CD4-positive, CD25-positive, alpha-beta regulatory T cell (primary cell): ENCODE measurements around the gene SH3GL3. TPM values are rescaled to one million over a fixed set of nuclear protein-coding genes. Genes with fewer than 3 reads are reported as not detected.

ENCODE experiments used
- ATAC-seq, 2 donors: fragments of 150-1000 bp; cut with Tn5 transposase; one replicate each; pipeline ENCODE4 v1.10.0; 2021; ENCODE audit warnings: low read depth in 2 of 2, moderate number of reproducible peaks in 2 of 2, moderate library complexity in 1 of 2
- DNase-seq, 3 donors: peaks; one replicate each; pipeline versions ENCODE4 v3.0.0 to v3.0.0-alpha.2; 2012 to 2022; ENCODE audit warnings: mixed read lengths in 1 of 3
- H3K27ac ChIP-seq: one replicate; pipeline ENCODE4 v1.7.0; 2013; ENCODE audit warnings: mild to moderate bottlenecking, low read length; ENCODE audit not compliant: insufficient read depth, poor library complexity, severe bottlenecking
- H3K27me3 ChIP-seq: one replicate; pipeline ENCODE4 v1.7.0; 2013; ENCODE audit warnings: low read length; ENCODE audit not compliant: control insufficient read depth, insufficient read depth
- H3K36me3 ChIP-seq: one replicate; pipeline ENCODE4 v1.7.0; 2013; ENCODE audit warnings: mild to moderate bottlenecking, low read length, moderate library complexity; ENCODE audit not compliant: control insufficient read depth, insufficient read depth
- H3K4me1 ChIP-seq: 2 replicates; pipeline ENCODE4 v1.7.0; 2013; ENCODE audit warnings: mild to moderate bottlenecking, low read length; ENCODE audit not compliant: insufficient read depth, control insufficient read depth, poor library complexity, severe bottlenecking
- H3K4me3 ChIP-seq: one replicate; pipeline ENCODE4 v1.7.0; 2013; ENCODE audit warnings: low read depth, mild to moderate bottlenecking, low read length, moderate library complexity
- H3K9me3 ChIP-seq, 2 experiments: 1 replicate in 1 of 2; 2 replicates in 1 of 2; pipeline ENCODE4 v1.7.0; 2013; ENCODE audit warnings: low read length in 2 of 2, mild to moderate bottlenecking in 1 of 2, moderate library complexity in 1 of 2; ENCODE audit not compliant: control insufficient read depth in 2 of 2
- H3K27ac Mint-ChIP-seq, 3 donors: one replicate each; pipeline ENCODE4 v1.8.0; 2020 to 2022; ENCODE audit warnings: mild to moderate bottlenecking in 3 of 3, mixed read lengths in 3 of 3, moderate library complexity in 2 of 3
- H3K27me3 Mint-ChIP-seq: one replicate; pipeline ENCODE4 v1.8.0; 2022; ENCODE audit warnings: mild to moderate bottlenecking, mixed read lengths
- H3K36me3 Mint-ChIP-seq: one replicate; pipeline ENCODE4 v1.8.0; 2020; ENCODE audit warnings: mixed read lengths
- H3K4me1 Mint-ChIP-seq, 4 donors: one replicate each; pipeline ENCODE4 v1.8.0; 2020 to 2022; ENCODE audit warnings: mixed read lengths in 4 of 4, mild to moderate bottlenecking in 1 of 4
- H3K4me3 Mint-ChIP-seq, 4 donors: one replicate each; pipeline ENCODE4 v1.8.0; 2020 to 2022; ENCODE audit warnings: mild to moderate bottlenecking in 4 of 4, mixed read lengths in 4 of 4, moderate library complexity in 3 of 4
- H3K9me3 Mint-ChIP-seq, 7 donors: one replicate each; pipeline ENCODE4 v1.8.0; 2020 to 2022; ENCODE audit warnings: mixed read lengths in 7 of 7, mild to moderate bottlenecking in 3 of 7, moderate library complexity in 2 of 7
- polyA plus RNA-seq, 4 donors: library from polyadenylated mRNA; unstranded; fragments of 300-500 nt; fragmentation: Illumina TruSeq; gene quantifications; one replicate each; pipeline ENCODE4 v1.2.3, GENCODE V29; 2021
- total RNA-seq: library from RNA; stranded (reverse); gene quantifications from one replicate; pipeline ENCODE4 v1.2.3, GENCODE V29; 2022

Gene SH3GL3
- total and polyA plus RNA-seq, 5 donors from 2014 or later: not detected

- Mint-ChIP-seq H3K27me3 (no peaks in the 10 kb centered on the region), H3K4me3 (no peak overlapping the region), H3K4me1 (no peaks in the 10 kb centered on the region), H3K27ac (no peak overlapping the region), H3K9me3 (peaks cover 0 to 2% (median 0%) of the 10 kb centered on the region in 7 donors), H3K36me3 (no peaks in the 10 kb centered on the region)
- Histone ChIP-seq H3K27ac (no peak overlapping the region), H3K4me1 (no peaks in the 10 kb centered on the region), H3K36me3 (no peaks in the 10 kb centered on the region), H3K27me3 (no peaks in the 10 kb centered on the region), H3K9me3 (no peaks in the 10 kb centered on the region), H3K4me3 (no peak overlapping the region)
- ATAC-seq (no peak), DNase-seq (no peak)
Observed at GRCh38 chr15:83588441-83588840, 141.3 kb downstream of the SH3GL3 start.

DNA sequence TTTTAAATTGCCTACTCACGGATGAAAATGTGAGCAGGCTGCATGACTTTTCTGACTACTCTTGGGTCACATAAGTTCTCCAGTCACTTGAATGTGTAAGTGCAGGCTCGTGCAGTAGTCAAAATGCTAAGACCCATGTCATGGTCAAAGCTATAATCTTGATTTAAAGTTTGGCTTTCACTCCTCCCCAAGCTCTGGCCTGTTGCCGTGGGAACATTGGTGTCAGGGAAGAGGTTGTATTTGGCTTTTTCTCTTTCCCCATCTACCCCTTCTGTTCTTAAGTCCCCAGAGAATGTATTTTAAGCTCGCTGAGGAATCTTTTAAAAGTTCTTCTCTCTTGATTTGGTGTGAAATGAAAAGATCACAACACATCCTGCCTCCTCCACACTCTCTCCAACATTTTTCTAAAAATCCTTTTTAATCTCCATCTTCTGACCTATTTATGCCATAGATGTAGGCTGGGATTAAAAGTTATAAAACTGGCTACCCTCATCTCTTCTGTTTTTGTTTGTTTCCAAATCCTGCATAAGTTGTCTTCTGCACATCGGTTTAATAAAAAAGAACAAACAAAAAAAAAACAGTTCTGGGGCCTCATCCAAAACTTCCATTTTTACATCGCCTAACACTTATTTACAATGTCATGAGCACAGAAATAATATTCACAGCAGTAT is 145.4 kb downstream of the SH3GL3 start:
- H3K27ac ChIP-seq: no peak overlapping the region
- Mint-ChIP-seq H3K36me3 (no peaks in the 10 kb centered on the region), H3K27me3 (no peaks in the 10 kb centered on the region), H3K27ac (no peak overlapping the region), H3K9me3 (peaks cover 0 to 4% (median 0%) of the 10 kb centered on the region in 7 donors), H3K4me1 (no peaks in the 10 kb centered on the region), H3K4me3 (no peak overlapping the region)
- no peaks in the 10 kb centered on the region for H3K9me3 ChIP-seq
- DNase-seq (no peak), ATAC-seq (no peak)
- H3K27me3 ChIP-seq: no peaks in the 10 kb centered on the region
- no peaks in the 10 kb centered on the region for H3K36me3 ChIP-seq
- H3K4me1 ChIP-seq: no peaks in the 10 kb centered on the region
- no peak overlapping the region for H3K4me3 ChIP-seq

DNA sequence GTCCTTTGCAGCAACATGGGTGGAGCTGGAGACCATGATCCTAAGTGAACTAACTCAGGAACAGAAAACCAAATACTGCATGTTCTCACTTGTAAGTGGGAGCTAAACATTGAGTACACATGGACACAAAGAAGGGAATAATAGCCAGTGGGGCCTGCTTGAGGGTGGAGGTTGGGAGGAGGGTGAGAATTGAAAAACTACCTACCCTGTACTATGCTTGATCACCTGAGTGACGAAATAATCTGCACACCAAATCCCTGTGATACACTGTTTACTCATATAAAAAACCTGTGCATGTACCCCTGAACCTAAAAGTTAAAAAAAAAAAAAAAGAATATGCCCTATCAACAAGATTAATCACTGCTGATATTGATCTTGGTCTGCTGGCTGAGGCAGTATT is 148.1 kb downstream of the SH3GL3 start:
- H3K27ac Mint-ChIP-seq: no peak overlapping the region
- no peaks in the 10 kb centered on the region for H3K36me3 Mint-ChIP-seq
- no peak overlapping the region for H3K27ac ChIP-seq
- DNase-seq (no peak), ATAC-seq (no peak)
- no peak overlapping the region for H3K4me3 Mint-ChIP-seq
- no peaks in the 10 kb centered on the region for H3K27me3 Mint-ChIP-seq
- H3K9me3 ChIP-seq: no peaks in the 10 kb centered on the region
- H3K27me3 ChIP-seq: no peaks in the 10 kb centered on the region
- H3K4me1 ChIP-seq: no peaks in the 10 kb centered on the region
- no peak overlapping the region for H3K4me3 ChIP-seq
- H3K9me3 Mint-ChIP-seq: peaks cover 0 to 6% (median 4%) of the 10 kb centered on the region in 7 donors
- no peaks in the 10 kb centered on the region for H3K36me3 ChIP-seq
- H3K4me1 Mint-ChIP-seq: no peaks in the 10 kb centered on the region

DNA sequence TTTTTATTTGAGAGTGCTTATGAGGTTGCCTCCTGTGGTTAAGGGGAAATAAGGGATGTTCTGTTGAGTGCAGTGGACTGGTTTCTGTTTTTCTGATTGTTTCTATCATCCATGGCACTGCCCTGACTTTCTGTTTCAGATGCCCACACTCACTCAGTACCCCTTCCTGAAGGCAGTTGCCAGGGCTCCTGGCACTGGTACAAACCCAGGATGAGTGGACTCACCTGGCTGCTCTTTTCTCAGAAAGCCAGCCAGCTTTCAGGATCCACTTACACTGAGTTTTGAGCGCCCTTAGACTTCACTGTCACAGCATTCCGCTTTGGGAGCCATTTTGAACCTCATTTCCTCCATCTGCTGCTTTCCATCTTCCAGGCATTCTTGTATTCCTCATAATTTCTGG is 150.9 kb downstream of the SH3GL3 start:
- H3K4me3 ChIP-seq: no peak overlapping the region
- no peaks in the 10 kb centered on the region for H3K27me3 ChIP-seq
- Mint-ChIP-seq H3K27me3 (no peaks in the 10 kb centered on the region), H3K36me3 (no peaks in the 10 kb centered on the region), H3K27ac (no peak overlapping the region), H3K9me3 (peaks cover 0 to 10% (median 4%) of the 10 kb centered on the region in 7 donors), H3K4me1 (no peaks in the 10 kb centered on the region), H3K4me3 (no peak overlapping the region)
- DNase-seq (no peak), ATAC-seq (no peak)
- no peak overlapping the region for H3K27ac ChIP-seq
- H3K9me3 ChIP-seq: no peaks in the 10 kb centered on the region
- no peaks in the 10 kb centered on the region for H3K36me3 ChIP-seq
- no peaks in the 10 kb centered on the region for H3K4me1 ChIP-seq

DNA sequence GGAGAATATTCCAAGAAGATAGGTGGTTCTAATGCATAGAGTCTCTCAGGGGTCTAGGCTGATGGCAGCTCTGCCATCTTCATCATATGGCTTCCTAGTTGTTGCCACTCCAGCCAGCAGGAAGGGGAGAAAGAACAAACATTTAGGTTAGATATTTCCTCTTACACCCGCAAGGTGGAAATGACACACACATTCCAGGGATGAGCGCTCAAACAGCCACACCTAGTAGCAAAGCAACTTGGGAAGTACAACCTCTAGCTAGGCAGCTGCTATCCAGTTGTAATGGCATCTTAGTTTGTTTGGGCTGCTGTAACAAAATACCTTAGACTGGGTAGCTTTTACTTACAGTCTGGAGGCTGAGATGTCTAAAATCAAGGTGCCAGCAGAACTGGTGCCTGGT is 154.9 kb downstream of the SH3GL3 start:
- ATAC-seq (no peak), DNase-seq (no peak)
- no peaks in the 10 kb centered on the region for H3K36me3 Mint-ChIP-seq
- peaks cover 0 to 10% (median 3%) of the 10 kb centered on the region in 7 donors for H3K9me3 Mint-ChIP-seq
- Histone ChIP-seq H3K4me3 (no peak overlapping the region), H3K4me1 (no peaks in the 10 kb centered on the region), H3K27ac (no peak overlapping the region), H3K27me3 (no peaks in the 10 kb centered on the region), H3K9me3 (no peaks in the 10 kb centered on the region), H3K36me3 (no peaks in the 10 kb centered on the region)
- H3K4me1 Mint-ChIP-seq: no peaks in the 10 kb centered on the region
- H3K27me3 Mint-ChIP-seq: no peaks in the 10 kb centered on the region
- no peak overlapping the region for H3K4me3 Mint-ChIP-seq
- no peak overlapping the region for H3K27ac Mint-ChIP-seq

DNA sequence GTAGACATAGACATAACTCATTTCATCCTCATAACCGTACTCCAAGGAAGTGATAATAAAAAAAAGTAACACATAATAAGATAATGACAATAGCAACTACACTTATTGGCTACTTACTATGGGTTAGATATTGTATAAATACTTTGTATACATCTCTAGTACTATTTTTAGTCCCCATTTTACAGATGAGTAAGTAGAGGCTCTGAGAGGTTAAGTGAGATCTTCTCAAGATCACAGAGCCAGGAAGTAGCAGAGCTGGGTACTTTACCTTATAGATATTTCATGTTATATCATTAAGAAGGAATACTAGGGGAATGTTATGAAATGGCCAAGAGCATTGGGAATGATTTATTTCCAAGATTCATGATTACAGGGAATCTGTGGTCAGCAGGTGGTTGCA is 157.4 kb downstream of the SH3GL3 start:
- Mint-ChIP-seq H3K36me3 (no peaks in the 10 kb centered on the region), H3K4me1 (no peaks in the 10 kb centered on the region), H3K9me3 (peaks cover 0 to 9% (median 3%) of the 10 kb centered on the region in 7 donors), H3K27ac (no peak overlapping the region), H3K27me3 (peaks cover 6% of the 10 kb centered on the region), H3K4me3 (no peak overlapping the region)
- H3K27ac ChIP-seq: no peak overlapping the region
- H3K36me3 ChIP-seq: no peaks in the 10 kb centered on the region
- ATAC-seq (no peak), DNase-seq (no peak)
- no peaks in the 10 kb centered on the region for H3K4me1 ChIP-seq
- no peaks in the 10 kb centered on the region for H3K27me3 ChIP-seq
- no peak overlapping the region for H3K4me3 ChIP-seq
- H3K9me3 ChIP-seq: no peaks in the 10 kb centered on the region

GRCh38 chr15:83605111-83605945 is 158.2 kb downstream of the SH3GL3 start:
- no peak for DNase-seq
- no peak for ATAC-seq
- Histone ChIP-seq H3K27me3 (no peaks in the 10 kb centered on the region), H3K27ac (no peak overlapping the region), H3K36me3 (no peaks in the 10 kb centered on the region), H3K4me3 (no peak overlapping the region), H3K9me3 (no peaks in the 10 kb centered on the region), H3K4me1 (no peaks in the 10 kb centered on the region)
- H3K36me3 Mint-ChIP-seq: no peaks in the 10 kb centered on the region
- no peak overlapping the region for H3K27ac Mint-ChIP-seq
- no peaks in the 10 kb centered on the region for H3K4me1 Mint-ChIP-seq
- H3K9me3 Mint-ChIP-seq: peaks cover 0 to 6% (median 2%) of the 10 kb centered on the region in 7 donors
- no peak overlapping the region for H3K4me3 Mint-ChIP-seq
- H3K27me3 Mint-ChIP-seq: peaks cover 6% of the 10 kb centered on the region
